ENCODE results near the gene ELF1. TPM values are rescaled to one million over a fixed set of nuclear protein-coding genes. Genes with fewer than 3 reads are reported as not detected.
"Not testable (repeated sequence)": the region's sequence is repeated elsewhere in the genome, so short reads cannot be mapped to it uniquely, and the experiment has no call there.

ELF1 gene
- total RNA-seq, 1 donor from 2014 or later, result 19.2 TPM

DNA sequence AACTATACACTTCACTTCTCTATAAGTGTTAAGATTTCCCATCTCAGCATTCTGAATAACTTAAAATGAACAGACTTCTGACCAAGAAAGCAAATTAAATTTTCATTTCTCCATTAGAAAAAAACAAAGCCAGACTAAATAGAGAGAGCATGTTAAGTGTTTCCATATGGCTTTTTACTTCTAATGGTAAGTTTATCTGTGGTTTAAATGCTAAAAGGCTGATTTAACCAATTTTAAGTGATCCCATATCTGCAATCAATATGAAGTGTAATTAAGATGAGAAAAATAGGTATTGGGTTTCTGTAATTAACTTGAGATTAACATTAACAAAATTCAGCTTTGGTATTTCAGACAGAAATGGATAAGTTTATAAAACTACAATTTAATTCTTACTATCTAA is 107.8 kb downstream of the ELF1 start:
- Mint-ChIP-seq H3K27ac (ENCODE audit: unreplicated experiment) (no peak overlapping the region), H3K9me3 (no peaks in the 10 kb centered on the region), H3K36me3 (ENCODE audit: low read depth) (no peaks in the 10 kb centered on the region), H3K27me3 (ENCODE audit: low read depth) (no peaks in the 10 kb centered on the region), H3K4me3 (no peak overlapping the region), H3K4me1 (no peaks in the 10 kb centered on the region)
- TF ChIP-seq, protein P1, sequence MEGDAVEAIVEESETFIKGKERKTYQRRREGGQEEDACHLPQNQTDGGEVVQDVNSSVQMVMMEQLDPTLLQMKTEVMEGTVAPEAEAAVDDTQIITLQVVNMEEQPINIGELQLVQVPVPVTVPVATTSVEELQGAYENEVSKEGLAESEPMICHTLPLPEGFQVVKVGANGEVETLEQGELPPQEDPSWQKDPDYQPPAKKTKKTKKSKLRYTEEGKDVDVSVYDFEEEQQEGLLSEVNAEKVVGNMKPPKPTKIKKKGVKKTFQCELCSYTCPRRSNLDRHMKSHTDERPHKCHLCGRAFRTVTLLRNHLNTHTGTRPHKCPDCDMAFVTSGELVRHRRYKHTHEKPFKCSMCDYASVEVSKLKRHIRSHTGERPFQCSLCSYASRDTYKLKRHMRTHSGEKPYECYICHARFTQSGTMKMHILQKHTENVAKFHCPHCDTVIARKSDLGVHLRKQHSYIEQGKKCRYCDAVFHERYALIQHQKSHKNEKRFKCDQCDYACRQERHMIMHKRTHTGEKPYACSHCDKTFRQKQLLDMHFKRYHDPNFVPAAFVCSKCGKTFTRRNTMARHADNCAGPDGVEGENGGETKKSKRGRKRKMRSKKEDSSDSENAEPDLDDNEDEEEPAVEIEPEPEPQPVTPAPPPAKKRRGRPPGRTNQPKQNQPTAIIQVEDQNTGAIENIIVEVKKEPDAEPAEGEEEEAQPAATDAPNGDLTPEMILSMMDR (conservative IDR thresholded peaks at IDR 0.05), result no peak
- no peak for DNase-seq (ENCODE audit: low read depth, low spot score)

DNA sequence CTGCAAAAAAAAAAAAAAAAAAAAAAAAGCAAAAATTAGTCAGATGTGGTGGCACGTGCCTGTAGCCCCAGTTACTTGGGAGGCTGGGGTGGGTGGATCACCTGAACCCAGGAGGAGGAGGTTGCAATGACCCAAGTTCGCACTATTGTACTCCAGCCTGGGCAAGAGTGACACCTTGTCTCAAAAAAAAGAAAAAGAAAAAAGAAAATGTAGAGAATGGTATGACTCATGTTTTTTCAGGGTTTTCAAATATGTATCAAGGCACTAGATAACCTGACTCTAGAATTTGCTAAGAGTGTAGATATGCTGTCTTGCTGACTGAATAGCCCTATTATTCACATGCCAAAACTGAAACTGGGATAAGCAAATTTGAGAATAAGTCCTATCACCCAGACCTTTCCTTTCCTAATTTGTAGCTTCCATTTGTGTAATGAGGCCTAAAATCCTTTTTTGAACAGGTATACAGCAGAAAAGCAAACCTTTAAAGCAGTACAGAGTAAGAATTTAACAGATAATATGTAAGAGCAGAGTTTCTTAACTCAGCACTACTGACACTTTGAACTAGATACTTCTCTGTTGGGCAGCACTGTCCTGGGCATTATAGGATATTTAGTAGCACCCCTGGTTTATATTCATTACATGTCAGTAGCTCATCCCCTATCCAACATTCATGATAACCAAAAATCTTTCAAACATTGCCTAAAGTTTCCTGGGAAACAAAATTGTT is 108.6 kb downstream of the ELF1 start:
- Mint-ChIP-seq H3K9me3 (no peaks in the 10 kb centered on the region), H3K36me3 (ENCODE audit: low read depth) (no peaks in the 10 kb centered on the region), H3K4me3 (no peak overlapping the region), H3K4me1 (no peaks in the 10 kb centered on the region), H3K27ac (ENCODE audit: unreplicated experiment) (no peak overlapping the region), H3K27me3 (ENCODE audit: low read depth) (no peaks in the 10 kb centered on the region)
- no peak for DNase-seq (ENCODE audit: low read depth, low spot score)
- TF ChIP-seq, protein P1 (conservative IDR thresholded peaks at IDR 0.05), result no peak

- not testable (repeated sequence) for H3K27ac Mint-ChIP-seq (ENCODE audit: unreplicated experiment); H3K36me3 Mint-ChIP-seq (ENCODE audit: low read depth)
These were observed 109.4 kb downstream of the ELF1 start for GRCh38 chr13:40909541-40910200.

DNA sequence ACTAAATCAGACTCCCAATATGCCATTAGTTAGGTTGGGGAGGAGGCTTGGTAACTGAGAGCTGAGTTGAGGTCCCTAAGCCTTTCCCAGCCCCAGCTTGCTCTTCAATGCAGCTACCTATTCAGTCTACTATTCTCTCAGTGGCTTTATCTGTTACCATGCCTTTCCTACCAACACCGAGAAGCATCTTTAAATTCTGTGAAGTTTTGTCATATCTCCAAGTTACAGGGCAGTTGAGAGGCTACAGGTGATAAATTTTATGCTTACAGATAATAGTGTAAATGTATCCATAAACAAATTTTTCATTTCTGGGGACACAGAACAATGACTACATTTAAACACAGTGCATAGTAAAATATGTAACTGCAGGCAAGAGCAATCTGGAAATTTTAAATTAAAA is 110.6 kb downstream of the ELF1 start:
- Mint-ChIP-seq H3K27ac (ENCODE audit: unreplicated experiment) (no peak overlapping the region), H3K27me3 (ENCODE audit: low read depth) (no peaks in the 10 kb centered on the region), H3K4me3 (no peak overlapping the region), H3K36me3 (ENCODE audit: low read depth) (peaks cover 2% of the 10 kb centered on the region), H3K9me3 (no peaks in the 10 kb centered on the region), H3K4me1 (no peaks in the 10 kb centered on the region)
- TF ChIP-seq, protein P1 (conservative IDR thresholded peaks at IDR 0.05), result no peak
- DNase-seq (ENCODE audit: low read depth, low spot score), result no peak

More at GRCh38 chr13:40909541-40910200, 109.4 kb downstream of the ELF1 start:
- not testable (repeated sequence) for H3K4me3 Mint-ChIP-seq; DNase-seq (ENCODE audit: low read depth, low spot score); H3K4me1 Mint-ChIP-seq; H3K27me3 Mint-ChIP-seq (ENCODE audit: low read depth); H3K9me3 Mint-ChIP-seq

DNA sequence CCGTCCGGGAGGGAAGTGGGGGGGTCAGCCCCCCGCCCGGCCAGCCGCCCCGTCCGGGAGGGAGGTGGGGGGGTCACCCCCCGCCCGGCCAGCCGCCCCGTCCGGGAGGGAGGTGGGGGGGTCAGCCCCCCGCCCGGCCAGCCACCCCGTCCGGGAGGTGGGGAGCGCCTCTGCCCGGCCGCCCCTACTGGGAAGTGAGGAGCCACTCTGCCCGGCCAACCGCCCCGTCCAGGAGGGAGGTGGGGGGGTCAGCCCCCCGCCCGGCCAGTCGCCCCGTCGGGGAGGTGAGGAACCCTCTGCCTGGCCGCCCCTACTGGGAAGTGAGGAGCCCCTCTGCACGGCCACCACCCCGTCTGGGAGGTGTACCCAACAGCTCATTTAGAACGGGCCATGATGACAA is 118.1 kb downstream of the ELF1 start:
- not testable (repeated sequence) for H3K27me3 Mint-ChIP-seq (ENCODE audit: low read depth); H3K27ac Mint-ChIP-seq (ENCODE audit: unreplicated experiment); H3K4me1 Mint-ChIP-seq; H3K36me3 Mint-ChIP-seq (ENCODE audit: low read depth); H3K4me3 Mint-ChIP-seq; H3K9me3 Mint-ChIP-seq; DNase-seq (ENCODE audit: low read depth, low spot score)

- H3K36me3 Mint-ChIP-seq (ENCODE audit: low read depth); H3K4me1 Mint-ChIP-seq; H3K27ac Mint-ChIP-seq (ENCODE audit: unreplicated experiment); DNase-seq (ENCODE audit: low read depth, low spot score); H3K27me3 Mint-ChIP-seq (ENCODE audit: low read depth); H3K9me3 Mint-ChIP-seq; H3K4me3 Mint-ChIP-seq: not testable (repeated sequence)
These were observed 118.5 kb downstream of the ELF1 start for GRCh38 chr13:40900568-40900967.

DNA sequence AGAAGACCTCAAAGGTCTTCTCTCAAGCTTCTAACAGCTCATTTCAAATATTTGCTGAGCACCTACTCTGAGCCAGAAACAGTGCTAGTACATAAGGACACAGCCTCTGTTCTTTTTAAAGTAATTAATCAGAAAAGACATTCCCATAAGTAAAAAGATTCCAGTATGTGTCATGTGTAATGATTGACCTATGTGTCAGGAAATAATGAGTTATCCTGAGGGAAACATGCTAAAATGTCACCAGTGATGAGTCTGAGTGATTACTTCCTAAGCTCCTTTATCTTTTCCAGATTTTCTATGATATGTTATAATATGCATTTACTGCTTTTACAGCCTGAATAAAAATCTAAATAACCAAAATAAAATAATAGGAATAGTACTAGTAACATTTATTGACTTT is 122.1 kb downstream of the ELF1 start:
- H3K36me3 Mint-ChIP-seq (ENCODE audit: low read depth), result no peaks in the 10 kb centered on the region
- H3K4me3 Mint-ChIP-seq, result no peak overlapping the region
- no peak for DNase-seq (ENCODE audit: low read depth, low spot score)
- TF ChIP-seq, protein P1 (conservative IDR thresholded peaks at IDR 0.05), result no peak
- no peaks in the 10 kb centered on the region for H3K9me3 Mint-ChIP-seq
- H3K27me3 Mint-ChIP-seq (ENCODE audit: low read depth), result no peaks in the 10 kb centered on the region
- no peak overlapping the region for H3K27ac Mint-ChIP-seq (ENCODE audit: unreplicated experiment)
- H3K4me1 Mint-ChIP-seq, result peaks cover 11% of the 10 kb centered on the region

Data from neural crest cell (in vitro differentiated cells).